NK-92 treated with Interleukin-12 subunit alpha and Interleukin-12 subunit beta, amount 100 ng/mL, for 24 hours (cell line): ENCODE measurements around the gene KHK.

Experiments
- DNase-seq: peaks from one replicate; lab custom pipeline; 2025; lab: John Stamatoyannopoulos, UW

Gene KHK

GRCh38 chr2:27128668-27129571, 42.3 kb downstream of the KHK start:
- no peak for DNase-seq

GRCh38 chr2:27130396-27130795, 43.8 kb downstream of the KHK start:
- no peak for DNase-seq

- DNase-seq: no peak
Observed at GRCh38 chr2:27131429-27131828, 44.9 kb downstream of the KHK start.

- no peak for DNase-seq
Observed at GRCh38 chr2:27133195-27133875, 46.8 kb downstream of the KHK start.

GRCh38 chr2:27133905-27134780, 47.6 kb downstream of the KHK start, which contains the start of gene PREB:
Gene PREB (minus strand): TSS chr2:27134636. CDS start chr2:27134421, 215 bp downstream.
- DNase-seq: peak; percentile 91

GRCh38 chr2:27134781-27135477, 48.4 kb downstream of the KHK start:
- no peak for DNase-seq

GRCh38 chr2:27135478-27135955, 48.9 kb downstream of the KHK start:
- DNase-seq: no peak

GRCh38 chr2:27136751-27137150, 50.2 kb downstream of the KHK start:
- no peak for DNase-seq

- DNase-seq: no peak
Observed at GRCh38 chr2:27137322-27137935, 50.9 kb downstream of the KHK start.

- DNase-seq: no peak
Observed at GRCh38 chr2:27138111-27138510, 51.5 kb downstream of the KHK start.

GRCh38 chr2:27139310-27139709, 52.7 kb downstream of the KHK start, which contains the start of gene PRR30:
Gene PRR30 (minus strand): TSS chr2:27139410. CDS start chr2:27138329, 1,081 bp downstream.
- DNase-seq: no peak

- DNase-seq: no peak
Observed at GRCh38 chr2:27143285-27143684, 56.7 kb downstream of the KHK start.

- no peak for DNase-seq
Observed at GRCh38 chr2:27145682-27146081, 59.1 kb downstream of the KHK start.

- no peak for DNase-seq
Observed at GRCh38 chr2:27147935-27148334, 61.4 kb downstream of the KHK start.

- DNase-seq: no peak
Observed at GRCh38 chr2:27148801-27149439, 62.3 kb downstream of the KHK start, which contains the start of gene TCF23. Gene TCF23 (plus strand): TSS chr2:27149004. CDS start chr2:27149134, 130 bp downstream.

GRCh38 chr2:27149570-27150405, 63.2 kb downstream of the KHK start:
- no peak for DNase-seq
